Measurements from ENCODE around the gene ANKRD44.

DNA sequence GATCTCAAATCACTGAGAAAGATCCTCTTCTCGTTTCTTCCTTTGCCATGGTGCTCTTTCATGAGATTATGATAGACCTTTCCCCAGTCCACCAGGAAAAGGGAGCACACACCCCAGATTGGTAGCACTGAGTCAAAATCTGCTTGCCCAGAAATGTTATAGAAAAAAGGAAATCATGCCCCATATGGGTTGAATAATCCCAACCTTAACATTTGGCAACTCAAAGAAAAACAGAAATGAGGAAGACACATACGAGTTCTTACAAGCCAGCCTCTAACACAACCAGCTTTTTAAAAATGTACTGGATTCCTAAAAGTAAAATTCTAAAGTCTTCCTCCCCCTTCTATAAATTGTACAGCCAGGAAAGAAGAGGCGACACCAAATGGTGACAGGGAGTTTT, 103.0 kb downstream of the ANKRD44 start:
- TF ChIP-seq ESRRA (CRISPR knock-in tag; IDR thresholded peaks at IDR 0.05; ENCODE audit: borderline replicate concordance) (no peak), CREB1 (CRISPR knock-in tag; IDR thresholded peaks at IDR 0.05) (no peak), MYBL2 (CRISPR knock-in tag; IDR thresholded peaks at IDR 0.05) (no peak), KAT7 (CRISPR knock-in tag; IDR thresholded peaks at IDR 0.05; ENCODE audit: borderline replicate concordance) (no peak), GABPB1 (CRISPR knock-in tag; IDR thresholded peaks at IDR 0.05) (no peak), ZNF416 (CRISPR knock-in tag; IDR thresholded peaks at IDR 0.05) (no peak), NR3C1 (CRISPR knock-in tag; conservative IDR thresholded peaks at IDR 0.05; ENCODE audit: low read depth) (no peak), ATF1 (CRISPR knock-in tag; IDR thresholded peaks at IDR 0.05) (no peak)
- TF ChIP-seq, protein P1, sequence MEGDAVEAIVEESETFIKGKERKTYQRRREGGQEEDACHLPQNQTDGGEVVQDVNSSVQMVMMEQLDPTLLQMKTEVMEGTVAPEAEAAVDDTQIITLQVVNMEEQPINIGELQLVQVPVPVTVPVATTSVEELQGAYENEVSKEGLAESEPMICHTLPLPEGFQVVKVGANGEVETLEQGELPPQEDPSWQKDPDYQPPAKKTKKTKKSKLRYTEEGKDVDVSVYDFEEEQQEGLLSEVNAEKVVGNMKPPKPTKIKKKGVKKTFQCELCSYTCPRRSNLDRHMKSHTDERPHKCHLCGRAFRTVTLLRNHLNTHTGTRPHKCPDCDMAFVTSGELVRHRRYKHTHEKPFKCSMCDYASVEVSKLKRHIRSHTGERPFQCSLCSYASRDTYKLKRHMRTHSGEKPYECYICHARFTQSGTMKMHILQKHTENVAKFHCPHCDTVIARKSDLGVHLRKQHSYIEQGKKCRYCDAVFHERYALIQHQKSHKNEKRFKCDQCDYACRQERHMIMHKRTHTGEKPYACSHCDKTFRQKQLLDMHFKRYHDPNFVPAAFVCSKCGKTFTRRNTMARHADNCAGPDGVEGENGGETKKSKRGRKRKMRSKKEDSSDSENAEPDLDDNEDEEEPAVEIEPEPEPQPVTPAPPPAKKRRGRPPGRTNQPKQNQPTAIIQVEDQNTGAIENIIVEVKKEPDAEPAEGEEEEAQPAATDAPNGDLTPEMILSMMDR (IDR thresholded peaks at IDR 0.05), result no peak
- TF ChIP-seq, protein P2, sequence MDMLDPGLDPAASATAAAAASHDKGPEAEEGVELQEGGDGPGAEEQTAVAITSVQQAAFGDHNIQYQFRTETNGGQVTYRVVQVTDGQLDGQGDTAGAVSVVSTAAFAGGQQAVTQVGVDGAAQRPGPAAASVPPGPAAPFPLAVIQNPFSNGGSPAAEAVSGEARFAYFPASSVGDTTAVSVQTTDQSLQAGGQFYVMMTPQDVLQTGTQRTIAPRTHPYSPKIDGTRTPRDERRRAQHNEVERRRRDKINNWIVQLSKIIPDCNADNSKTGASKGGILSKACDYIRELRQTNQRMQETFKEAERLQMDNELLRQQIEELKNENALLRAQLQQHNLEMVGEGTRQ (CRISPR knock-in tag; IDR thresholded peaks at IDR 0.05), result no peak
- TF ChIP-seq, protein P3, sequence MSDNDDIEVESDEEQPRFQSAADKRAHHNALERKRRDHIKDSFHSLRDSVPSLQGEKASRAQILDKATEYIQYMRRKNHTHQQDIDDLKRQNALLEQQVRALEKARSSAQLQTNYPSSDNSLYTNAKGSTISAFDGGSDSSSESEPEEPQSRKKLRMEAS (CRISPR knock-in tag; IDR thresholded peaks at IDR 0.05), result no peak
- TF ChIP-seq, protein P4, sequence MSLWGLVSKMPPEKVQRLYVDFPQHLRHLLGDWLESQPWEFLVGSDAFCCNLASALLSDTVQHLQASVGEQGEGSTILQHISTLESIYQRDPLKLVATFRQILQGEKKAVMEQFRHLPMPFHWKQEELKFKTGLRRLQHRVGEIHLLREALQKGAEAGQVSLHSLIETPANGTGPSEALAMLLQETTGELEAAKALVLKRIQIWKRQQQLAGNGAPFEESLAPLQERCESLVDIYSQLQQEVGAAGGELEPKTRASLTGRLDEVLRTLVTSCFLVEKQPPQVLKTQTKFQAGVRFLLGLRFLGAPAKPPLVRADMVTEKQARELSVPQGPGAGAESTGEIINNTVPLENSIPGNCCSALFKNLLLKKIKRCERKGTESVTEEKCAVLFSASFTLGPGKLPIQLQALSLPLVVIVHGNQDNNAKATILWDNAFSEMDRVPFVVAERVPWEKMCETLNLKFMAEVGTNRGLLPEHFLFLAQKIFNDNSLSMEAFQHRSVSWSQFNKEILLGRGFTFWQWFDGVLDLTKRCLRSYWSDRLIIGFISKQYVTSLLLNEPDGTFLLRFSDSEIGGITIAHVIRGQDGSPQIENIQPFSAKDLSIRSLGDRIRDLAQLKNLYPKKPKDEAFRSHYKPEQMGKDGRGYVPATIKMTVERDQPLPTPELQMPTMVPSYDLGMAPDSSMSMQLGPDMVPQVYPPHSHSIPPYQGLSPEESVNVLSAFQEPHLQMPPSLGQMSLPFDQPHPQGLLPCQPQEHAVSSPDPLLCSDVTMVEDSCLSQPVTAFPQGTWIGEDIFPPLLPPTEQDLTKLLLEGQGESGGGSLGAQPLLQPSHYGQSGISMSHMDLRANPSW (CRISPR knock-in tag; conservative IDR thresholded peaks at IDR 0.05; ENCODE audit: low read depth), result no peak
